GM19043 (cell line): ENCODE results near the gene HMOX1.
A peak's percentile ranks its signal among the peaks of the same experiment; 100 is the strongest.
"Not testable (repeated sequence)": the region's sequence is repeated elsewhere in the genome, so short reads cannot be mapped to it uniquely, and the experiment has no call there.

ENCODE experiments used
- ATAC-seq: cut with Tn5 transposase; IDR thresholded peaks from one replicate; pipeline ENCODE4 v1.9.1; 2021; ENCODE audit warnings: low read depth; ENCODE audit not compliant: unreplicated experiment

HMOX1 gene

GRCh38 chr22:35349704-35350538 lies 31.0 kb upstream of the HMOX1 start:
- ATAC-seq: no peak

- peak; percentile 70 for ATAC-seq
These were observed 30.1 kb upstream of the HMOX1 start for GRCh38 chr22:35350539-35351503.

GRCh38 chr22:35352214-35353111 lies 28.4 kb upstream of the HMOX1 start:
- ATAC-seq: no peak

- no peak for ATAC-seq
These were observed 27.6 kb upstream of the HMOX1 start for GRCh38 chr22:35353318-35353717.

GRCh38 chr22:35354068-35354467 lies 26.8 kb upstream of the HMOX1 start:
- no peak for ATAC-seq

GRCh38 chr22:35357883-35358621 lies 22.8 kb upstream of the HMOX1 start:
- no peak for ATAC-seq

- no peak for ATAC-seq
These were observed 21.4 kb upstream of the HMOX1 start for GRCh38 chr22:35359380-35360065.

- ATAC-seq: no peak
These were observed 19.8 kb upstream of the HMOX1 start for GRCh38 chr22:35361001-35361558.

- no peak for ATAC-seq
These were observed 17.3 kb upstream of the HMOX1 start for GRCh38 chr22:35363566-35364086.

- ATAC-seq: not testable (repeated sequence)
These were observed 16.7 kb upstream of the HMOX1 start for GRCh38 chr22:35364230-35364629.

- ATAC-seq: no peak
These were observed 13.5 kb upstream of the HMOX1 start for GRCh38 chr22:35367331-35367886.

- ATAC-seq: no peak
These were observed 12.5 kb upstream of the HMOX1 start for GRCh38 chr22:35368386-35368785.

GRCh38 chr22:35369996-35370395 lies 10.9 kb upstream of the HMOX1 start:
- ATAC-seq: no peak

- no peak for ATAC-seq
These were observed 7.1 kb upstream of the HMOX1 start for GRCh38 chr22:35373781-35374180.

GRCh38 chr22:35375031-35375430 lies 5.9 kb upstream of the HMOX1 start:
- ATAC-seq: no peak

- ATAC-seq: no peak
These were observed 5.4 kb upstream of the HMOX1 start for GRCh38 chr22:35375526-35375925.

GRCh38 chr22:35376728-35377472 lies 4.0 kb upstream of the HMOX1 start:
- ATAC-seq: no peak

- no peak for ATAC-seq
These were observed 3.2 kb upstream of the HMOX1 start for GRCh38 chr22:35377735-35378134.
